ENCODE results near the gene CXCL5. TPM values are rescaled to one million over a fixed set of nuclear protein-coding genes. Genes with fewer than 3 reads are reported as not detected.
A peak's percentile ranks its signal among the peaks of the same experiment; 100 is the strongest.

Gene CXCL5
- total RNA-seq, 4 donors from 2014 or later: 0.22 TPM; not detected in 3

DNA sequence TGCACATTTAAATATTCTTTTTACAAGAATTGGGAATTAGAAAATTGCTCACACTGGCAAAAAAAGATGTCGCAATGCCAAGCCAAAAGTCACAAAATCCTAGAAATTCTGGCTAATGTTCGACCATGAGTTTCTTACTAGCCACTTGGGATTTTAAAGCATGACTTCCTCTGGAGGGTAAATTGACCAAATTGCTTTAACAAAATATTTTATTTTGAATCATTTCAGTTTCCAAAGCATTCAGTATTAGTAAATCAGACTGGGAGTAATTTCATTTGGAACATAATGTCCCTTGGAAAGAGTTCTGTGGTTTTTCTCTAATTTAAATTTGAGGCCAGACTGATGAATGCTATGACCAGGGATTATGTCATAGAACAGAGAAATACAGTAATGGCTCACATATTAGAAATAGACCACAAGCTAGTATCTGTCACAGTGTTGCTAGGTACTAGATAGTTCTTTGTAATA is 7.6 kb upstream of the CXCL5 start:
- Histone ChIP-seq H3K36me3 (no peaks in the 10 kb centered on the region), H3K4me3 (no peak overlapping the region), H3K27ac (no peak overlapping the region), H3K27me3 (no peaks in the 10 kb centered on the region), H3K4me1 (no peaks in the 10 kb centered on the region), H3K9me3 (no peaks in the 10 kb centered on the region)
- TF ChIP-seq EP300 (IDR thresholded peaks at IDR 0.05) (peak in 1 of 2 donors; percentile 40), CTCF (IDR thresholded peaks at IDR 0.05) (no peak)
- 35 to 38% methylated on average over 2 of the region's 2 CpGs for WGBS, 2 donors
- no peak for DNase-seq (ENCODE audit: low spot score in 2 of 2)

DNA sequence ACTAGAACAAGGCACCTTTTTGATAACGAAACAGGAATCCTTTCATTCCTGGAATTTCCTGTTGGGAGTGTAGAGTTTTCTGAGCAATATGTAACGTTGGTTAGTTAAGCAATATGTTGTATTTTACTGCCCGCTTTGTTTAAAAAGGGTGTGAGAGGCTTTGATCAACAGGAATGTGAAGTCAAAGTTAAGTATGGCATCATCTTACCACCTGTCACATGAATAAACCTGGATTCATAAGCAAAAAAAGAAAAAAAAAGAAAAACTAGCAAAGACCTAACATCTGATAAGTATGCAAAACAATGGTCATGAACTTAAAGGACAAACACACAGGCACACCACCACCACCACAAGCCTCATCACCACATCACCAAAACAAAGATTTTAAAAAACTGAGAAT is 7.1 kb upstream of the CXCL5 start:
- Histone ChIP-seq H3K36me3 (no peaks in the 10 kb centered on the region), H3K4me3 (no peak overlapping the region), H3K4me1 (no peaks in the 10 kb centered on the region), H3K9me3 (no peaks in the 10 kb centered on the region), H3K27ac (no peak overlapping the region), H3K27me3 (no peaks in the 10 kb centered on the region)
- DNase-seq (ENCODE audit: low spot score in 2 of 2): no peak
- TF ChIP-seq CTCF (IDR thresholded peaks at IDR 0.05): no peak
- no peak for TF ChIP-seq EP300 (IDR thresholded peaks at IDR 0.05)
- TF ChIP-seq POLR2A (IDR thresholded peaks at IDR 0.05): no peak
- WGBS, 2 donors: 43 to 50% methylated on average over 3 of the region's 3 CpGs

- no peak overlapping the region for H3K27ac ChIP-seq
- H3K4me3 ChIP-seq: no peak overlapping the region
- H3K4me1 ChIP-seq: no peaks in the 10 kb centered on the region
- H3K36me3 ChIP-seq: no peaks in the 10 kb centered on the region
- TF ChIP-seq CTCF (IDR thresholded peaks at IDR 0.05) (no peak), POLR2A (IDR thresholded peaks at IDR 0.05) (no peak), EP300 (IDR thresholded peaks at IDR 0.05) (no peak)
- H3K9me3 ChIP-seq: no peaks in the 10 kb centered on the region
- DNase-seq (ENCODE audit: low spot score in 2 of 2): no peak
- 64 to 69% methylated on average over 4 of the region's 4 CpGs for WGBS, 2 donors
- no peaks in the 10 kb centered on the region for H3K27me3 ChIP-seq
These were observed 6.2 kb upstream of the CXCL5 start for GRCh38 chr4:74004668-74005067.

DNA sequence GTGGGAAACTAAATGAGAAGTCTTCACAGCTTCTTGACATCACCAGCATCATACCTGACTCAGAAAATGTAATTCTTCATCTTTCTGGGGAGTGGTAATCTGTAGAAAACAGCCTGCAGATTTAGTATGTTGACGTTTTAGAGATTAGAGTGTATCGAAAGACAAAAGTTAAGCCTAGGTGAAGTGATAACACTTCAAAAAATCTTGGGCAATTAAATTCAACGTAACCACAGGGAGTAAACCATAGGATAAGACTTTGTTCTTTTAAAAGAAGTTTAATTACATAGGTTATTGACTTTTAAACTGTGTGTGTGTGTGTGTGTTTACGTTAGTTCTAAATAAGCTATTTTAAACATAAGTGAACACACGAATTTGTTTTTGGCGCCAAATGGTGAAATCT is 1.8 kb upstream of the CXCL5 start:
- Histone ChIP-seq H3K27me3 (peaks cover 0 to 25% of the 10 kb centered on the region in 2 donors), H3K36me3 (no peaks in the 10 kb centered on the region), H3K27ac (no peak overlapping the region), H3K9me3 (no peaks in the 10 kb centered on the region), H3K4me1 (peaks cover 0 to 11% (median 2%) of the 10 kb centered on the region in 4 donors), H3K4me3 (no peak overlapping the region)
- DNase-seq (ENCODE audit: low spot score in 2 of 2): no peak
- no peak for TF ChIP-seq POLR2A (IDR thresholded peaks at IDR 0.05)
- no peak for TF ChIP-seq CTCF (IDR thresholded peaks at IDR 0.05)
- TF ChIP-seq EP300 (IDR thresholded peaks at IDR 0.05): no peak
- 87 to 90% methylated on average over 6 of the region's 6 CpGs for WGBS, 2 donors

DNA sequence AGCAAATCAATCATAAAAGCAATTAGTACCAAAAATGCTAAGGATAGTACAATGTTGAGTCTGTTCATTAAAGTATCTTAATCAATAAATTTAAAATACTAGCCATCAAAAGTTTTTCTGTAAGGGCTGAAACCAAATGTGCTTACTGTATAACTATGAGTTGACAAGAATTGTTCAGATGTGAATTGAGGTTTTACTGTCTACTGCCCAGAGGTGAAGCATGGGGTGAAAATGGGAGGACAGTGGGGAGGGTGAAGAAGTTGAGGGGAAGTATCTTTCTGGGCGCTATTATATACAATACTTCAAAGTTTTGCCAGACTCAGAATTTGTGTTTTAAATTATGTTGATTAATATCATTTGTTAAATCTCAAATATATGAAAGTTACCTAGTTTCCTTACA is 6.4 kb downstream of the CXCL5 start:
- Histone ChIP-seq H3K9me3 (no peaks in the 10 kb centered on the region), H3K36me3 (no peaks in the 10 kb centered on the region), H3K4me1 (no peaks in the 10 kb centered on the region), H3K4me3 (no peak overlapping the region), H3K27ac (no peak overlapping the region), H3K27me3 (peaks cover 0 to 12% of the 10 kb centered on the region in 2 donors)
- no peak for DNase-seq (ENCODE audit: low spot score in 2 of 2)
- TF ChIP-seq EP300 (IDR thresholded peaks at IDR 0.05): no peak
- no peak for TF ChIP-seq POLR2A (IDR thresholded peaks at IDR 0.05)
- TF ChIP-seq CTCF (IDR thresholded peaks at IDR 0.05): no peak
- 3 to 38% methylated on average over 1 of the region's 1 CpG for WGBS, 2 donors

Data from tibial nerve (tissue), 4 donors.